Epidermal melanocyte (primary cell): ENCODE results near the gene VTI1A.

Experiments
- DNase-seq: peaks from one replicate; pipeline ENCODE4 v3.0.0; 2011; ENCODE audit warnings: low spot score; ENCODE audit not compliant: insufficient read length

Gene VTI1A

DNA sequence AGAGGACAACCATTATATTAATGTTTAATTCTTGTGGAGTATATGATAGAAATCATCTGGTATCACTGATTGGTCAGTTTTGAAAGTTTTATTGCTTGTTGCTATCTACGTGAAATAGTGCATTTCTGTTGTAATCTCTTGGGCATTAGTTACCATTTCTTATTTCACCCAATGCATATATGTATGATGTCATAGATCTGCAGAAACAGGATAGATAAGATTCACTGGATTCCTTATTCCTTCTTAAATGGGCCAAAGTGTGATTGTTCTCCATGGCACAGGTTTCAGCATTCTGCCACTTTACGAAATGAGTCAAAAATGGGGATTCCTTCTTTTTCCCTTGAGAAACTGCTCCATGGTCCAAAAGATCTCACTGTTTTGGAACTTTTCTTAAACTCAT is 56.6 kb downstream of the VTI1A start:
- DNase-seq, result no peak

DNA sequence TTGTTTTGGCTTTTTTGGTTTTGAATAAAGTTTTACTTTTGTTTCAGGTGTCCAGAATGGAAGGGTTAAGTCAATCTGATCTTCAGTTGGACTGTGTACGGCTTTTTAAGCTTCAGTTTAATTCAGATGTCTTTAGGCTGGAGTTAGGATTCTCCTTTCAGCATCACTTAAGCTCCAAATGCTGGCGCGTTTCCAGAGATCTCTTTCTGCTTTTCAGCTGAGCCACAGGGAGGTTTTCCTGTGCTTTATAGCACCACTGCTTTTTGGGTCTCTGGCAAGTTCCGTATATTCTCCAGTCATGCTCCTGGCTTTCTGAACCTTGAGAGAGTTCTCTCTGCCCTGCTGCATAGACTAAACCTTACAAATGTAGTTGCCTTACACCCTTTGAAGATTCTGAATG is 60.0 kb downstream of the VTI1A start:
- DNase-seq, result no peak

DNA sequence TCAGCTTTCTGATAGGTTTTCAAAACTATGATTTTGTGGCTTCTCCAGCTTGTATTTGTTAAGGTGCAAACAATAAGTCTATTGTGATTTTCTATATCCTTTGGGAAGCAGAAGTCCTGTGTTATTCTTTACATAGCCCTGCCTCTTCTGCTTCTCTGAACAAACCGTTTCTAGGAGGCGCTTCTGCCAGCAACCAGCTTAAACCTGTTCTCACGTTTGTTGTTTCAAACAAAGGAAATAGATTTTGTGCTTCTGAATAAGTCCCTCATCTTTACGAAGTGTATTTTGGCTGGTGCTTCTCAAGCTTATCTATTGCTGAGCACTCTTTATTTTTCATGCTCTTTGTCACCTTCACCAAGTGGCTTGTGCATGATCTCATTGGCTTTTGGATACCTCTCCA is 61.0 kb downstream of the VTI1A start:
- no peak for DNase-seq

DNA sequence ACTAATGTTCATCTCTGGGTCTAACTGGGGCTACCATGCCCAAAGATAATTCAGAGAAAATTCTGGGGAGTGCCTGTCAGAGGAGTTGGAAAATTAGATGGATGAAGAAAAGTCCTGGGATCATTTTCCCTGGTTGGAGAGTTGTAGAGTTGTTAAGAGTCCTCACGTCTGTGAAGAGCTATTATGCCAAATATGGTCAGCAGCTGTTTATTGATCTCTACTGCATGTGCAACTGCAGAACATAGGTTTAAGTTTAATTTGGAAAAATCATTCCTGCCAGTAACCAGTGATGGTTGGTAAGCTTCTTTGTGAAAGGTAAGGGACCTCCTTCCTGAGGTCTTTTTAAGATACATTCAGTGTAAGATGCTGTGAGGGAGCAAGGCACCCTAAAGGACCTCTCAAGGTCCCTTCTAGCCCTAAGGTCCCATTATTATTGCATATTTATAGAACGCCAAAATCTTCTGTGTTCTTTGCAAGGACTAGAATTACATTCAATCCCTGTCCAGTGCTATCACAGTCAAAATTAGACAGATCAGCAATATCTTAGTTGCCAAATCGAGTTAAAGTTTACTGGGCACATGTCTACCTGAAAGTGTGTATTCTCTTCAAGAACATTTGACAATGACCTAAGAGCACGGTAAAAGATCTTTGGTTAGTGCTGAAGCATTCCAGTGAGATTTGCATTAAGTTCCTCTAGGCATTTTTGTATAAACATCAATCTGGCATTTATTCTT is 62.7 kb downstream of the VTI1A start:
- no peak for DNase-seq

DNA sequence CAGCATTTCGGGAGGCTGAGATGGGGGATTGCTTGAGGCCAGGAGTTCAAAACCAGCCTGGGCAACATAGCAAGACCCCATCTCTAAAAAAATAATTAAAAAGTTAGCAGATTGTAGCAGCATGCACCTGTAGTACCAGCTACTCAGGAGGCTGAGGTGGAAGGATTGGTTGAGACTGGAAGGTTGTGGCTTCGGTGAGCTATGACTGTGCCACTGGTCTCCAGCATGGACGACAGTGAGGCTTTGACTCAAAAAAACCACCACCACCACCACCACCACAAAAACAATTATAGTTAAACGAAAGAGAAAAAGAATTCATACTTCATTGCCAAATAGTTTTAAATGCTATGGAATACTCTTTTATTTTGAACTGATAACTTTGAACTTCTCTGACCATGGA is 63.4 kb downstream of the VTI1A start:
- no peak for DNase-seq

DNA sequence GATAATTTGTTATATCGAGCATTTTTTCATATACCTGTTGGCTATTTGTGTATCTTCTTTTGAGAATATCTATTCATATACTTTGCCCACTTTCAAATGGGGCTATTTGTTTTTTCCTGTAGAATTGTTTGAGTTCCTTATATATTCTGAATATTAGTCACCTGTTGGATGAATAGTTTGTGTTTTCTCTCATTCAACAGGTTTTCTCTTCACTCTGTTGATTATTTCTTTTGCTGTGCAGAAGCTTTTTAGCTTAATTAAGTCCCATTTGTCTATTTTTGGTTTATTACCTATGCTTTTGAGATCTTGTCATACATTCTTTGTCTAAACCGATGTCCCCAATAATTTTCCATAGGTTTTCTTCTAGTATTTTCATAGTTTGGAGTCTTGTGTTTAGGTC is 65.3 kb downstream of the VTI1A start:
- no peak for DNase-seq

DNA sequence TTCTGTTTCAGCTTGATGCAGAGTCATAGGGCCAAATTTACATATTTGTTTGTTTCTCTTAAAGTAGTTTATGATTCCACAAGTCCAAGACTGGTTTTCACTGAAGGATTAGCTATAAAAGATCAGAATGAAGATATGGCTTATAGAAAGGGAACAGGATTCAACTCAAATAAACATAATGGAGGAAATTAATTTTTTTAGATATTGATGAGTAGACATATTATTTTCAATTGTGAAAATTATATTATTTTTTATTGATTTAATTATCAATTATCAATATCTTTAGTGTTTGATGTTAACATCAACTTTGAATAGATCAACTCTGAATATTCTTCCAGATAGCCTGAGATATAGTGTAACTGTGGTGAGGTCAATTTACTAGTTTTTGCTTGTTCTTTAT is 68.1 kb downstream of the VTI1A start:
- DNase-seq, result no peak

DNA sequence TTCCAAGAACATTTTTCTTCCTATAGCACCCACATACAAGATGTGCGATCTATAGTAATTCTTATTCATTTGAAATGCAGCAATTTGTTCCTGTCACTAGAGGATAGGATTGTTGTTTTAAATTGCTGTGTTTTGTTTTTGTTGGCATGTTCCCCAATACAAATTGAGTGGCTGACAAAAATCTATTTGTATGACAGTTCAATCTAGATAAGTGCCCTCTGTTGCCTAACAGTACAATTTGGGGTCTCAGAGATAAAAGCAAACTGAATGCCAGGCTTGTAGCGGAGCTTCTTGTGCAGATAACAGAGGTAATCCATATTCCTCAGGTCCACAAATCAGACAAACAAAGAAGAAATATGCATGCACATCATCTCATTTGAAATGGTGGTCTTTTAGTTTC is 68.8 kb downstream of the VTI1A start:
- no peak for DNase-seq

DNA sequence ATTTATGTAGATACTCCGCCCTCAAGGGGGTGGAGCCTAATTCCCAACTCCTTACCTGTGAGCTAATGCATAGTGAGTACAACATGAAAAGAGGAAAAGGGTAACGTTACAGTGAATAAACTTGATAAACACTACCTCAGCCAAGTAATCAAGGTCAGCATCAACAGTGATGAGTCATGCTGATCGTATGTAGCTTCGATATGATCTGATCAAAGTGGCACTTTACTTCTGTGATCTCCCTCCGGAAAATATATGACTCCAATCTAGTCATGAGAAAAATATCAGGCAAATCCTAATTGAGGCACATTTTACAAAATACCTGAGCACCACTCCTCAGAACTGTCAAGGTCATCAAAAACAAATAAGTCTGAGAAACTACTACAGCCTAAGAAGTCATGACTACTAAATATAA is 70.4 kb downstream of the VTI1A start:
- DNase-seq, result no peak

DNA sequence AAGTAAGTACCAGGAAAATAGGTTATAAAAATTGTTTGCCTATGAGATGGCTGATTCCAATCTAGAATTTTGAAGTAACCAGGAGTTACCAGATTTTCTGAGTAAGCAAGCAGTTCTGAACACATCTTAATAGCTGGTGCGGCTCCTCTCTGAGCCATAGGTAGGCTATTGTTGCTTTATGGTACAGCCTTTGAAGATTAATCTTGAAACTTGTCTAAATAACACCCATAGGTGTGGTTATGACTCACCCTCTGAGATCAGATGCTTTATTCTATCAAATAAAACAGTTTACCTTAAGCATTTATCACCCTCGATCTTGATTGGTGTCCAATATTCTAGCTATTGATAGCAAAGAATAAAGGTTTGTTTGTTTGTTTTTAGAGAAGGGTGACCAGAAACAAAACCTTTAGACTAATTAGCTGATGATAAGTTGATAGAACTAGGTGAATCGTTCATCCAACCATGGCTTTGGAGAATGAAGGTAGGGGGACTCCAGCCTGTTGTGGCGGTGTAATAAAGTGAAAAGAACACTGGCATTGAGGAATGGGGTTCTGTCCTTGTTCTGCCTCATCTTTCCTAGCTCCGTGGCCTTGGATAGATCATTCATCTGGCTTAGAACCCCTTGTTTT is 72.2 kb downstream of the VTI1A start:
- DNase-seq, result no peak

DNA sequence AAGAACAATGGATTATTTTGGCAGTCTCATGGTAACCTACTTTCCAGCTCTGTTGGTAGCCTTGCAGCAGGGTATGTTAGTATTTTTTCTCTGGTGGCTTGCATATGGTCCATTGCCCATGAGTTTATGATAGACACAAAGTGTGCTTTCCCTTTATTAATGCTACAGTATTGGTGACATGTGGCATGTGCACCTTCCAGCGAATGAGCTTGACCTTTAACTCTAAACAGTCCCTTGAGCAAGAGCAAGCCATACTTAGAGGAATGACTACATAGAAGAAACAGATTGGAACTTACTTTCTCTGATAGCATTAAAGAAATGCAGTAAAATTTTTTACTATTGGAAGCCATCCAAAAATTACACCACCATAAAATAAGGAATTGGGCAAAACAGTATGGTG is 73.9 kb downstream of the VTI1A start:
- DNase-seq, result no peak

DNA sequence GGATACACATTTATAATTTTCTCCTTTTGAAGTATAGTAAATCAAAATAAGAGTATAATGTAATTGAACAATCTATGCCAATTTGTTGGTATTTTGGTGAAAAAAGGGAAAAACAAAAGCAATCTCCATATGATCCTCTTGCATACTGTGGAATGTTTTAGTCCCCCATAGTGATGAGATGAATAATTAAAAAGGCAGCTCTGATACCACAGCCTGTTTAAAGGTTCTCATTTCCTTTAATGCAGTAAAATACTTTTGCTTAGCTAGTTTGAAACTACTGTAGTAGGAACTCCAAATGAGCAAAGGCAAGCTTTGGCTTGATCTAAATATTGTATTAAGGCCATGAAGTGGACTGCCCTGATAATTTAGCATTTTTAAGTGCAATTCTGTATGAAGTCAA is 77.6 kb downstream of the VTI1A start:
- no peak for DNase-seq

DNA sequence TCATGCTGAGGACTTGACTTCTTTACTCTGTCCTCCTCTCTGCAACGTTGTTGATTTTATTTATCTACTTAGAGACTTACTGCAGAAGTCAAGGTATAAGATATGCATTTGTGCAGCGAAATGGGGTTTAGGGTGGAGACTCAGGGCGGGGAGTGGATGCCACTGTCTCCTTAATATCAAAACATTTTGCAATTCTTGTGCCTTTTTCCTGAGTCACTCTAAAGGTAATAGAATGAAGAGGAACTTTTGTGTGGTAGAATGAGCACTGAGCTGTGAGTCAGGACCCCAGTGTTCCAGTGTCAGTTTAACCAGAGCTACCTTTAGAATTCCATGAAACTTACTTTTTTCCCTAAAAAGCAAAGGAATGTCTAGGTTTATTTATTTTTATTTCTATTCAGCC is 78.2 kb downstream of the VTI1A start:
- DNase-seq, result no peak

DNA sequence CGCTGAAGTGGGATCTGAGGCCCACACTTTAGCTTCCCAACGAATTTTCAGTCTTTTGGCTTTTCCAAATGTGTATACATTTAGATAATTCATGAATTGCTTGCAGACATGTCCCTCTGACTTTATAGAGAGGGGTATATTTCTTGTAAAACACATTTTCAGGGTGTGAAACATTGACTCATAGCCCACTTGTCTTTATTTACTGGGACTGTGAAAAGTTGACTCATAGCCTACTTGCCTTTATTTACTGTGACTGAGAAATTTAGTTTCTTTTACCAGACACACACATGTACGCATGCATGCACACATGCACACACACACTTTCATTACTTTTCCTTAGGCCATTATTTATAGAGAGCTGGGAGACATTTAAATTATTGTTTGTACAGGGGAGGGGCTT is 79.1 kb downstream of the VTI1A start:
- no peak for DNase-seq

DNA sequence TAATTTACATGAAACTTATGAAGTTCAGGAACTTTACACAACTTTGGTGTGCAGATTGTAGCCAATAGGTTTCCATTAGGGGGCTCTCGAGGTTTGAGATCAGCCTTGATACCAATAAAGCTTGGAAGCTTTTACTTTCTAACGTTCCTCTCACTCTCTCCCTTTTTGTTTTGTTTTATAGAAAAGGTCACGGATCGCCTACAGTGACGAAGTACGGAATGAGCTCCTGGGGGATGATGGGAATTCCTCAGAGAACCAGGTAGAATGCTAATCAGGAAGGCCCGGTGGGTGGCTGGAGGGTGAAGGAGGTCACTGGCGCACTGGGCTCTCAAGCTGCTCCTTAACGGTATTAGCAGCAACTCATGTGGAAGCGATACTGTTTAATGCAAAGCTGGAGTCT is 79.9 kb downstream of the VTI1A start:
- DNase-seq, result no peak

DNA sequence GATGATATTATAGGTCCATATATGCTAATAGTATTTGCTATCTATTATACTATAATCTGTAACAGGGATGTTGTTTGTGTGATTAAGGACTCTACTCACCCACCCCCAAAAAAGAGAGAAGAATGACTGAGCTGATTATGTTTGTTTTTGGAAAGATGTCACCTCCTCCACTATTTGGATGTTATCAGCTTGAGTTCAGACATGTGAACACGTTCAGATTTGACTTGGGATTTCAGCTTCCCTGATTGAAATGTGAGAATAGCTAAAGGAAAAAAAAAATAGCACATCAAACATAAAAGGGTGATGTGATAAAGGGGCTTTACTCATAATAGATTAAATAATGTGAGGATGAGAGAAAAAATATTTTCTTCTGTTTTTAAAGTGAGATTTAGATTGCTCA is 81.2 kb downstream of the VTI1A start:
- no peak for DNase-seq

DNA sequence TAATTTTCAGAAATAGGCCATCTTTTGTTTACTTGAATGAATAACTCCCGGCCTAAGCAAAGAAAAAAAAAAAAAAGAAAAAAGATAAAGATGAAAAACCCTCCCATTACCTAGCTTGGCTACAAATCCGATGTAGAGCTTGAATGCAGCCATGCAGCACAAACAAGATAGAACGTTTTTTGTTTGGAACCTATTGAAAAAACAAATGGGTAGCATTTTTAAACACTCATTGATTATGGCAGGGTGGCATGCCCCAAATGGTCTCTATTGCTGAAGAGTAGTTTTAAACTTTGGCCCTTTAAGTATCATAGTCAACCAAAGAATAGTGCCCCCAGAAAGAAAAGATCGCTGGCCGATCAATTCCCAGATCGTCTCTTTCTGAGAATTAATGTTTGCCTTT is 84.4 kb downstream of the VTI1A start:
- no peak for DNase-seq

DNA sequence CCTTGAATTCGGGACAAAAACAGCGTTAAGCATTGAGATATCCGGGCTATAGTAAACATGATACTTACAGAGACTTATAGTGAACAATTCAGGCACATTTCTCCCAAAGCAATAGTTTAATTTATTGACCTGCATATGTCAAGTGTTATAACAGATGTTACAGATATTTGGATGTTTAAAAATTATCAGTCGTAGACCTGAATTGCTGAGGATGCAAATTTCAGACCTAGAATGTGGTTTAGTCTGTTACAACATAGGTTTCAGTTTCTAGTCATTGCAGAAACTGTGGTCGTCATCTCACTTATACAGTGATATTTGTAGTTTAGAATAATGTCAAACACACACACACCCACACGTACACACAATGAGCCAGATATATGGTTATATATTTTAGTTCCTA is 85.2 kb downstream of the VTI1A start:
- DNase-seq, result no peak

DNA sequence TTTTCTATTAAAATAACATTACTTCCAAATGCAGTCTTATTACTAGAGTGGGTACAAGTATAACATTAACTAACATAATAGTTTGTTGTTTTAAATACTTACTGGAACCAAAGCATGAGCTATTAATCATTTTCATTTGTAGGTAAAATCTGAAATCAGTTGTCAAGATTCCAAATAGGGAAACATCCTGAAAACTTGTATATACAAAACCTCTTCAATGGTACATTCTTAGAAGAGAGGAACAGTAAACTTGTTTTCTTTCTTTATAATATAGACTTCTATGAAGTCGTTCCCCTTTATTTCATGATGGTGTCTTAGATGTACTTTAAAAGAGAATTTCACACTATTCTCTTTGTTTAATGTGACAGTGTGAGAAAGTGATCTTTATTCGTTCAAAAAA is 85.9 kb downstream of the VTI1A start:
- no peak for DNase-seq

DNA sequence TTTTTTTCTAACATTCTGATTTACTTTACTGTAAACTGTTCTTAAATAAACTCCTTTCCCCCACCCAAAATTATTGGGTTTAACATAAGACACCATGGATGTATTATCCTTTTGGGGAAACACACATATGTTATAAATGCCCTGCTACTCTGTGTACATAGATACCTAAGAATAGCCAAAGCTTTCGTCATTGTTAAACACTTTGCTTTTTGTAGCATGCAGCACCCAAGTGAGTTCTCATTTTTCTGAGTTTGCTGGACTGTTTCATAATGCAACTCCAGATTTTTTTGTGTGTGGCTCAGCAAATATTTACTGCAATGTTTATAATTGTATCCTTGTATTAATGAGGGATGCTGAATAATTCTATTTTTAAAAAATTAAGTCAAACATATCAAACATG is 86.9 kb downstream of the VTI1A start:
- no peak for DNase-seq

DNA sequence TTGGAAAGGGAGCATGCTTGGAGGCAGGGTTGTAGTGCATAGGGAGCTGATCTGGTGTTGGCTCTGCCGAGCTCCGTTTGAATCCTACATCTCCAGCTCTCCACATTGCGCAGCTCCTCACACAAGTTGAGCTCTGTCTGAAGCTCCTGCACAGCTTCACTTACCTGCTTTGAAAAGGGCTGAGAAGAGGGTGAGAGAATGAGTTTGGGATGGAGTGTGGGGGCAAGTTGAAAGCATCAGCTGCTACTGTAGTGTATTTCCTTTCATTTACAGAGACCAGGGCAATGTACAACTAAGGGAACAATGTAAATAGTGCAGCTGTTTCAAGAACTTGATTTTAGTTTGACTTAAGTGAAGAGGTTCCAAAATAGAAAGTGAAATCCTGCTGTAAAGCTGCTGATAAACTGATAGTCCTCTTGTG is 88.5 kb downstream of the VTI1A start:
- no peak for DNase-seq

DNA sequence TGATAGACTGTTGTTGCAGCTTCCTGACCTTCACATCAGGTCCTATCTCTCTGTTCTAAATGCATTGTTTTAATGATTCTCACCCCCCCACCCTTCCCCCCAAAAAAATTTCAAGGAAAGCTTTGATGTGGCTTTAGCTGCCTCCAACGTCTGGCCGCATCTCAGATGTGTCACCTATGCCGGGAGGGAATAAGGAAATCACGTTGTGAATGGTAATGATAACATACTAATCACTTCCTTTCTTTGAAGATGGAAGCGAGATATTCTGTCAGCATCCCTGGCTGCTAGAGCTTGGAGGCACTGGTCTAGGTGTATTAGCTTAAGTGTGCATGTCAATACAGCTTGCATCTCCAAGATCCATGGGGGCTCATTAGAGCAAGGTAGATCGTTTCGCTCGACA is 89.6 kb downstream of the VTI1A start:
- no peak for DNase-seq

DNA sequence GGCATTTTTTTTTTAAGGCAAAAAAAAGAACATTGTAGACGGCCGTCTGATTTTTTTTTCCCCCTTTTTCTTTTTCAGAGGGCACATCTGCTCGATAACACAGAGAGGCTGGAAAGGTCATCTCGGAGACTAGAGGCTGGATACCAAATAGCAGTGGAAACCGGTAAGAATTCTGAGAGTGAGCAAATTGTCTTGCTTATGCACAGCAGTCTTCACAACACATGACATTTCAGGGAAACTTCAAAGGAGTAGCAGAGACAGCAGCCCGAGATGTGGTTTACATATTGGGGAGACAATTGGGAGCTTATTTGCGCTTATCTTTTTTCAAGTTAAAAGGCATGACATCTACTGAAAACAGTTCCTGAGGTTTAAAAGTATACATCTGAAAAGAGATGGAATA is 91.2 kb downstream of the VTI1A start:
- DNase-seq, result no peak

DNA sequence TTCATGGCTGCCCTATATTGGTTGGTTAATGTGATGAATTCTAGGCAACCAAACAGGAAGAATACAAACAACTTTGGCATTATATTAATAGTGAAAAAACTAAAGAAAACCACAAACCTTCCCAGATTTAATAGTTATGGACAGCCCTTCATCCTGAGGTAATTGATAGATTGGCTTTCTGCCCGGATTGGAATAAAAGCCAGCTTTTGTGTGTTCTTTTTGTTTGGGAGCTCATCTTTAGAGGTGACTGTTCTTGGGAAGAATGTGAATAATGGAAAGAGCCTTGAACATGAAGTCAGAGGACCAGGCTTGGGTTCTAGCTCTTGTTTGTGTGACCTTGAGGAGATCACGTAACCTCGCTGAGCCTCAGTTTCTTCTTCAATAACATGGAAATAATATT is 92.3 kb downstream of the VTI1A start:
- no peak for DNase-seq
